T-helper 1 cell treated with Interleukin-12 subunit alpha and Interleukin-12 subunit beta and Interleukin-4 antibody, amounts not matched to agents 30 μg/mL and 1 μg/mL, for 36 hours (primary cell): ENCODE results near the gene SPATA1.
A peak's percentile ranks its signal among the peaks of the same experiment; 100 is the strongest.
"Not testable (repeated sequence)": the region's sequence is repeated elsewhere in the genome, so short reads cannot be mapped to it uniquely, and the experiment has no call there.

Source experiments
- H3K27ac Mint-ChIP-seq: one replicate; pipeline ENCODE4 v1.8.0; 2021; ENCODE audit warnings: mild to moderate bottlenecking, mixed read lengths
- H3K27me3 Mint-ChIP-seq: one replicate; pipeline ENCODE4 v1.8.0; 2021; ENCODE audit warnings: low read depth, mixed read lengths
- H3K36me3 Mint-ChIP-seq: one replicate; pipeline ENCODE4 v1.8.0; 2021; ENCODE audit warnings: low read depth, mixed read lengths
- H3K4me1 Mint-ChIP-seq: one replicate; pipeline ENCODE4 v1.8.0; 2021; ENCODE audit warnings: low read depth, mixed read lengths
- H3K4me3 Mint-ChIP-seq: one replicate; pipeline ENCODE4 v1.8.0; 2021; ENCODE audit warnings: mild to moderate bottlenecking, moderate library complexity, mixed read lengths
- H3K9me3 Mint-ChIP-seq: one replicate; pipeline ENCODE4 v1.8.0; 2021; ENCODE audit warnings: mixed read lengths

Gene SPATA1

GRCh38 chr1:84550826-84551225, 44.6 kb downstream of the SPATA1 start:
- Mint-ChIP-seq H3K4me1 (peaks cover 2% of the 10 kb centered on the region), H3K9me3 (no peaks in the 10 kb centered on the region), H3K36me3 (peaks cover 17% of the 10 kb centered on the region), H3K27ac (no peak overlapping the region), H3K27me3 (no peaks in the 10 kb centered on the region), H3K4me3 (no peak overlapping the region)

- peaks cover 34% of the 10 kb centered on the region for H3K4me1 Mint-ChIP-seq
- peaks cover 6% of the 10 kb centered on the region for H3K9me3 Mint-ChIP-seq
- H3K27ac Mint-ChIP-seq: no peak overlapping the region
- H3K27me3 Mint-ChIP-seq: no peaks in the 10 kb centered on the region
- no peak overlapping the region for H3K4me3 Mint-ChIP-seq
- H3K36me3 Mint-ChIP-seq: peaks cover 46% of the 10 kb centered on the region
Measured at GRCh38 chr1:84569216-84569615, 63.0 kb downstream of the SPATA1 start.

GRCh38 chr1:84570436-84571149, 64.4 kb downstream of the SPATA1 start:
- Mint-ChIP-seq H3K4me1 (peaks cover 45% of the 10 kb centered on the region), H3K9me3 (peaks cover 6% of the 10 kb centered on the region), H3K4me3 (peak overlapping the region; percentile 13), H3K27me3 (no peaks in the 10 kb centered on the region), H3K27ac (no peak overlapping the region), H3K36me3 (peaks cover 44% of the 10 kb centered on the region)

- H3K36me3 Mint-ChIP-seq: peaks cover 44% of the 10 kb centered on the region
- peak overlapping the region; percentile 13 for H3K4me3 Mint-ChIP-seq
- H3K27ac Mint-ChIP-seq: no peak overlapping the region
- H3K27me3 Mint-ChIP-seq: no peaks in the 10 kb centered on the region
- H3K9me3 Mint-ChIP-seq: peaks cover 6% of the 10 kb centered on the region
- peaks cover 45% of the 10 kb centered on the region for H3K4me1 Mint-ChIP-seq
Measured at GRCh38 chr1:84571150-84571535, 65.0 kb downstream of the SPATA1 start.

- H3K4me1 Mint-ChIP-seq: peaks cover 39% of the 10 kb centered on the region
- peaks cover 33% of the 10 kb centered on the region for H3K36me3 Mint-ChIP-seq
- peaks cover 6% of the 10 kb centered on the region for H3K9me3 Mint-ChIP-seq
- peak overlapping the region; percentile 100 for H3K27ac Mint-ChIP-seq
- no peaks in the 10 kb centered on the region for H3K27me3 Mint-ChIP-seq
- H3K4me3 Mint-ChIP-seq: peak overlapping the region; percentile 96
Measured at GRCh38 chr1:84573481-84573966, 67.3 kb downstream of the SPATA1 start.

GRCh38 chr1:84573967-84574842, 68.0 kb downstream of the SPATA1 start, which contains the start of gene CTBS:
CTBS (minus strand) TSS chr1:84574440; CDS start chr1:84574415, 25 bp downstream.
- H3K9me3 Mint-ChIP-seq: peaks cover 6% of the 10 kb centered on the region
- peak within 1 kb of the TSS; percentile 96 for H3K4me3 Mint-ChIP-seq
- peaks cover 28% of the 10 kb centered on the region for H3K36me3 Mint-ChIP-seq
- peak within 1 kb of the TSS; percentile 100 for H3K27ac Mint-ChIP-seq
- H3K4me1 Mint-ChIP-seq: peaks cover 37% of the 10 kb centered on the region
- no peaks in the 10 kb centered on the region for H3K27me3 Mint-ChIP-seq

- Mint-ChIP-seq H3K9me3 (peaks cover 6% of the 10 kb centered on the region), H3K27me3 (no peaks in the 10 kb centered on the region), H3K36me3 (peaks cover 26% of the 10 kb centered on the region), H3K4me1 (peaks cover 37% of the 10 kb centered on the region), H3K4me3 (peak overlapping the region; percentile 96), H3K27ac (peak overlapping the region; percentile 100)
Measured at GRCh38 chr1:84574936-84575335, 68.8 kb downstream of the SPATA1 start.

GRCh38 chr1:84581648-84582047, 75.5 kb downstream of the SPATA1 start:
- Mint-ChIP-seq H3K4me1 (peaks cover 1% of the 10 kb centered on the region), H3K27me3 (no peaks in the 10 kb centered on the region), H3K4me3 (no peak overlapping the region), H3K36me3 (no peaks in the 10 kb centered on the region), H3K27ac (no peak overlapping the region), H3K9me3 (peaks cover 6% of the 10 kb centered on the region)

GRCh38 chr1:84582802-84583587, 76.8 kb downstream of the SPATA1 start:
- H3K4me1 Mint-ChIP-seq: no peaks in the 10 kb centered on the region
- H3K9me3 Mint-ChIP-seq: peaks cover 6% of the 10 kb centered on the region
- no peaks in the 10 kb centered on the region for H3K27me3 Mint-ChIP-seq
- H3K36me3 Mint-ChIP-seq: no peaks in the 10 kb centered on the region
- no peak overlapping the region for H3K4me3 Mint-ChIP-seq
- no peak overlapping the region for H3K27ac Mint-ChIP-seq

GRCh38 chr1:84583648-84584047, 77.5 kb downstream of the SPATA1 start:
- H3K9me3 Mint-ChIP-seq: peaks cover 6% of the 10 kb centered on the region
- H3K4me3 Mint-ChIP-seq: no peak overlapping the region
- no peaks in the 10 kb centered on the region for H3K27me3 Mint-ChIP-seq
- no peak overlapping the region for H3K27ac Mint-ChIP-seq
- H3K4me1 Mint-ChIP-seq: no peaks in the 10 kb centered on the region
- H3K36me3 Mint-ChIP-seq: no peaks in the 10 kb centered on the region

GRCh38 chr1:84584126-84584525, 77.9 kb downstream of the SPATA1 start:
- Mint-ChIP-seq H3K9me3 (peaks cover 6% of the 10 kb centered on the region), H3K27me3 (no peaks in the 10 kb centered on the region), H3K27ac (no peak overlapping the region), H3K36me3 (no peaks in the 10 kb centered on the region), H3K4me1 (no peaks in the 10 kb centered on the region), H3K4me3 (no peak overlapping the region)

GRCh38 chr1:84585803-84586202, 79.6 kb downstream of the SPATA1 start:
- Mint-ChIP-seq H3K9me3 (peaks cover 9% of the 10 kb centered on the region), H3K27ac (no peak overlapping the region), H3K4me3 (no peak overlapping the region), H3K36me3 (no peaks in the 10 kb centered on the region), H3K27me3 (peaks cover 5% of the 10 kb centered on the region), H3K4me1 (no peaks in the 10 kb centered on the region)

GRCh38 chr1:84587099-84587498, 80.9 kb downstream of the SPATA1 start:
- peaks cover 10% of the 10 kb centered on the region for H3K9me3 Mint-ChIP-seq
- H3K27me3 Mint-ChIP-seq: peaks cover 9% of the 10 kb centered on the region
- no peak overlapping the region for H3K27ac Mint-ChIP-seq
- H3K4me1 Mint-ChIP-seq: no peaks in the 10 kb centered on the region
- no peaks in the 10 kb centered on the region for H3K36me3 Mint-ChIP-seq
- H3K4me3 Mint-ChIP-seq: no peak overlapping the region

- Mint-ChIP-seq H3K9me3 (peaks cover 20% of the 10 kb centered on the region), H3K27me3 (peaks cover 16% of the 10 kb centered on the region), H3K4me1 (peaks cover 13% of the 10 kb centered on the region)
- not testable (repeated sequence) for H3K36me3 Mint-ChIP-seq, H3K4me3 Mint-ChIP-seq, H3K27ac Mint-ChIP-seq
Measured at GRCh38 chr1:84594959-84595358, 88.8 kb downstream of the SPATA1 start.
